Measurements from ENCODE around the gene CD52. TPM values are rescaled to one million over a fixed set of nuclear protein-coding genes. Genes with fewer than 3 reads are reported as not detected.

CD52 gene
- total RNA-seq, 2 donors from 2014 or later = 4.9 to 5.8 TPM

- Histone ChIP-seq H3K27me3 (no peaks in the 10 kb centered on the region), H3K27ac (no peak overlapping the region), H3K4me1 (peaks cover 0 to 2% of the 10 kb centered on the region in 2 donors), H3K9me3 (no peaks in the 10 kb centered on the region), H3K4me3 (no peak overlapping the region), H3K36me3 (no peaks in the 10 kb centered on the region)
- DNase-seq (ENCODE audit: low spot score) = no peak
- TF ChIP-seq CTCF (IDR thresholded peaks at IDR 0.05) = no peak
These were observed 1.6 kb upstream of the CD52 start for GRCh38 chr1:26315874-26316850.

- no peaks in the 10 kb centered on the region for H3K9me3 ChIP-seq
- peaks cover 0 to 5% of the 10 kb centered on the region in 2 donors for H3K4me1 ChIP-seq
- H3K36me3 ChIP-seq = no peaks in the 10 kb centered on the region
- H3K27ac ChIP-seq = no peak overlapping the region
- H3K27me3 ChIP-seq = no peaks in the 10 kb centered on the region
- no peak overlapping the region for H3K4me3 ChIP-seq
- no peak for DNase-seq (ENCODE audit: low spot score)
- no peak for TF ChIP-seq CTCF (IDR thresholded peaks at IDR 0.05)
These were observed 612 bp upstream of the CD52 start for GRCh38 chr1:26317146-26317545.

- no peak for TF ChIP-seq CTCF (IDR thresholded peaks at IDR 0.05)
- Histone ChIP-seq H3K4me3 (no peak overlapping the region), H3K27ac (peak overlapping the region in 1 of 2 donors; percentile 35)
These were observed 743 bp downstream of the CD52 start for GRCh38 chr1:26318338-26319064.

DNA sequence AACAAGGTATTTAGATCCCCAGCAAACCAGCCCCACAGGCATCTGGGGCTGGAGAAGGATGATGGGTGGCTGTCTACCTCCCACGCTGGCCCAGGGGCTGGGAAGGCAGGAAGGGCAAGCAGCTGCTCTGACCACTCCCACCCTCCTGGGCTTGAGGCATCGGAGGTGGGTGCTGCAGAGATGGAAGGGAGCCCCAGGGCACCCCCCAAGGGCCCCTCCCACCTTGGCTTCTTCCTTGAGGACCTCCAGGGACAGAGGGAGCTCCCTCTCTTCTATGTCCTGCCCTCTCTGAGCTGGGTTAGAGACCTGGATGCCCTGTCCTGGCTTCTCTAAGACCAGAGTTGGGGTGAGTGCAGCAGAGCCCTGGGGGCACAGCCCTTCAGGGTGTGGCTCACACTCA is 3.1 kb downstream of the CD52 start:
- no peak overlapping the region for H3K27ac ChIP-seq

More at GRCh38 chr1:26318338-26319064, 743 bp downstream of the CD52 start:
- peaks cover 0 to 5% of the 10 kb centered on the region in 2 donors for H3K4me1 ChIP-seq
- no peaks in the 10 kb centered on the region for H3K36me3 ChIP-seq
- H3K9me3 ChIP-seq = no peaks in the 10 kb centered on the region
- peak; percentile 66 for DNase-seq (ENCODE audit: low spot score)
- H3K27me3 ChIP-seq = no peaks in the 10 kb centered on the region

More for the DNA sequence above, 3.1 kb downstream of the CD52 start:
- Histone ChIP-seq H3K36me3 (no peaks in the 10 kb centered on the region), H3K4me3 (no peak overlapping the region), H3K27me3 (no peaks in the 10 kb centered on the region), H3K4me1 (peaks cover 0 to 5% of the 10 kb centered on the region in 2 donors), H3K9me3 (no peaks in the 10 kb centered on the region)
- no peak for TF ChIP-seq CTCF (IDR thresholded peaks at IDR 0.05)
- no peak for DNase-seq (ENCODE audit: low spot score)
